Transverse colon (tissue), 4 donors: ENCODE data around the gene FZD4. TPM values are rescaled to one million over a fixed set of nuclear protein-coding genes. Genes with fewer than 3 reads are reported as not detected.

ENCODE experiments used
- DNase-seq: peaks from one replicate; pipeline ENCODE4 v3.0.0-alpha.2; 2019
- H3K27ac ChIP-seq, 4 donors: fragments of 200-600 bp; sonication (generic); 2 replicates each; pipeline ENCODE4 v1.5.1; 2016 to 2018; ENCODE audit warnings: inconsistent platforms in 4 of 4
- H3K27me3 ChIP-seq: fragments of 200-600 bp; sonication (generic); 2 replicates; pipeline ENCODE4 v1.5.1; 2017; ENCODE audit warnings: inconsistent platforms
- H3K36me3 ChIP-seq, 4 donors: fragments of 200-600 bp; sonication (generic); 2 replicates each; pipeline ENCODE4 v1.5.1; 2017 to 2019; ENCODE audit warnings: inconsistent platforms in 4 of 4
- H3K4me1 ChIP-seq, 4 donors: fragments of 200-600 bp; sonication (generic); 2 replicates each; pipeline ENCODE4 v1.5.1; 2017 to 2020; ENCODE audit warnings: inconsistent platforms in 4 of 4
- H3K4me3 ChIP-seq, 4 donors: fragments of 200-600 bp; sonication (generic); 1 replicate in 1 of 4; 2 replicates in 3 of 4; pipeline versions ENCODE4 v1.5.1 to v1.6.1; 2017 to 2019; ENCODE audit warnings: inconsistent platforms in 4 of 4
- H3K9me3 ChIP-seq, 2 donors: fragments of 200-600 bp; sonication (generic); 2 replicates each; pipeline ENCODE4 v1.5.1; 2017 to 2019; ENCODE audit warnings: inconsistent platforms in 2 of 2
- CTCF ChIP-seq, 5 experiments: fragments of 200-600 bp in 3 of 5; fragments of 450-650 bp in 2 of 5; sonication (generic) in 3 of 5; IDR thresholded peaks; 1 replicate in 2 of 5; 2 replicates in 3 of 5; pipeline ENCODE4 v1.5.1; 2016 to 2017; ENCODE audit warnings: antibody characterized with exemption in 5 of 5, inconsistent platforms in 3 of 5, mild to moderate bottlenecking in 2 of 5, moderate library complexity in 1 of 5
- EP300 ChIP-seq: sonication (generic); formaldehyde crosslinking; IDR thresholded peaks from one replicate; pipeline ENCODE4 v1.6.1; 2017; ENCODE audit warnings: antibody characterized with exemption, low read depth
- POLR2A ChIP-seq: fragments of 450-650 bp; IDR thresholded peaks from one replicate; pipeline ENCODE4 v1.6.1; 2016; ENCODE audit warnings: antibody characterized with exemption, mild to moderate bottlenecking, moderate library complexity
- POLR2AphosphoS5 ChIP-seq, 3 donors: sonication (generic); formaldehyde crosslinking; IDR thresholded peaks; one replicate each; pipeline ENCODE4 v1.6.1; 2016; ENCODE audit warnings: antibody characterized with exemption in 3 of 3
- WGBS, 2 donors: methylation state at CpG; one replicate each; pipeline ENCODE4 v1.1.5; 2018; ENCODE audit warnings: low coverage in 1 of 2; 5-methylcytosine and 5-hydroxymethylcytosine counted together
- in situ Hi-C, 4 donors: fragments of 200-750 bp; cut with MboI; loops; one replicate each; pipeline versions ENCODE4 v1.15.0 to v1.15.1; 2017; ENCODE audit warnings: low sequenced_read_pairs in 3 of 4, low pct_ligation_motif_present in 1 of 4, low pct_unique_long_range_greater_than_20kb in 1 of 4
- intact Hi-C: fragments of 100-400 bp; cut with DNase I; formaldehyde crosslinking; loops from one replicate; pipeline ENCODE4 v1.15.1; 2023; ENCODE audit warnings: low total_unique reads
- total RNA-seq, 4 donors: library from RNA; depleted of rRNA; stranded (reverse); fragments of >200 nt; gene quantifications; one replicate each; pipeline ENCODE4 v1.1.0, GENCODE V29; 2016

The FZD4 gene
- total RNA-seq, 4 donors from 2014 or later = 9.1 to 27.1 (median 18.1) TPM

DNA sequence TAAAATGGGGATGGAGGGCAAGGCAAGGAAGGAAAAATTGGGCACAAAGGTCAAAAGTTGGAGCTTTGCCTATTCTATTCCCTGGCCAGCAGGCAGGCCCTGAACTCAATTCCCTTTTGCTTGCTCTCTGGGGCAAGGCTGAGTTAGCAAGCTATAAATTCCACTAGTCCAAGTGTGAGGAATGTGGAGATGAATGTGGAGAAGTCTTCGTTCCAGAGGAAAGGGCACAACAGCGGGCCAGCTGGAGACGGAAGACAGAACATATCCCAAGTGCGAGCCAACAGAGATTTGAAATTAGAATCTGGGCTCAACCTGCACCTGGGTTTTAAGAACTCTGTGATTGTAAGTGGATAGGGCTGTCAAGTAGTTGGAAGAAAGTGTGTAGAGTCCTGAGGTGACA, 29.5 kb upstream of the FZD4 start:
- intact Hi-C loops (no loop called here), in situ Hi-C loops (no loop called here)
- Histone ChIP-seq H3K27ac (no peak overlapping the region), H3K4me1 (no peaks in the 10 kb centered on the region), H3K4me3 (no peak overlapping the region), H3K27me3 (no peaks in the 10 kb centered on the region), H3K36me3 (no peaks in the 10 kb centered on the region), H3K9me3 (no peaks in the 10 kb centered on the region)
- 74 to 94% methylated on average over 4 of the region's 4 CpGs for WGBS, 2 donors
- TF ChIP-seq CTCF (IDR thresholded peaks at IDR 0.05) = no peak
- no peak for TF ChIP-seq POLR2AphosphoS5 (IDR thresholded peaks at IDR 0.05)
- no peak for DNase-seq

DNA sequence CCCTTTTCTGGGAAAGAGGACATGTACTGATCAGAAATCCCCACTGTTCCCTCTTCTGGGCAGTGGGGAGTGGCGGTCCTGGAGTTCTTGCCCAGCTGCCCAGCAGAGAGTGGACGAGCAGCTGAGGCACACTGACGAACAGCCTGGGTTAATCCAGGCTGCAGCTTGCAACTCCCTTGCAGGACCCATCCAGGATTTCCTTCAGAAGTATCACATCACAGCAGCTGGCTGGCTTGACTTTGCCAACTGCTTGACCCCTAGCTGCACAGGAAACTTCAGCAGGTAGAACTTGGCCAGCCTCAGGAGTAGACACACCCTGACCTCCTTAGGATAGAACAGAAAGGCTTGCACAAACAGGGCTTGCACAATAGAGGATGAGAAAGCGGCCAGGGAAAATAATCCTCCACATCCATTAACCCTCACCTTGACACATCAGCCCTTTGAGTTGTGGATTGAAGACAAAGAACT, 27.9 kb upstream of the FZD4 start:
- no peak for DNase-seq
- in situ Hi-C loops (no loop called here), intact Hi-C loops (no loop called here)
- Histone ChIP-seq H3K27me3 (no peaks in the 10 kb centered on the region), H3K27ac (no peak overlapping the region), H3K9me3 (no peaks in the 10 kb centered on the region), H3K4me1 (no peaks in the 10 kb centered on the region), H3K4me3 (no peak overlapping the region), H3K36me3 (no peaks in the 10 kb centered on the region)
- TF ChIP-seq CTCF (IDR thresholded peaks at IDR 0.05) (no peak), POLR2A (no peak), EP300 (no peak), POLR2AphosphoS5 (IDR thresholded peaks at IDR 0.05) (no peak)
- 54 to 67% methylated on average over 1 to 4 of the region's 4 CpGs for WGBS, 2 donors

DNA sequence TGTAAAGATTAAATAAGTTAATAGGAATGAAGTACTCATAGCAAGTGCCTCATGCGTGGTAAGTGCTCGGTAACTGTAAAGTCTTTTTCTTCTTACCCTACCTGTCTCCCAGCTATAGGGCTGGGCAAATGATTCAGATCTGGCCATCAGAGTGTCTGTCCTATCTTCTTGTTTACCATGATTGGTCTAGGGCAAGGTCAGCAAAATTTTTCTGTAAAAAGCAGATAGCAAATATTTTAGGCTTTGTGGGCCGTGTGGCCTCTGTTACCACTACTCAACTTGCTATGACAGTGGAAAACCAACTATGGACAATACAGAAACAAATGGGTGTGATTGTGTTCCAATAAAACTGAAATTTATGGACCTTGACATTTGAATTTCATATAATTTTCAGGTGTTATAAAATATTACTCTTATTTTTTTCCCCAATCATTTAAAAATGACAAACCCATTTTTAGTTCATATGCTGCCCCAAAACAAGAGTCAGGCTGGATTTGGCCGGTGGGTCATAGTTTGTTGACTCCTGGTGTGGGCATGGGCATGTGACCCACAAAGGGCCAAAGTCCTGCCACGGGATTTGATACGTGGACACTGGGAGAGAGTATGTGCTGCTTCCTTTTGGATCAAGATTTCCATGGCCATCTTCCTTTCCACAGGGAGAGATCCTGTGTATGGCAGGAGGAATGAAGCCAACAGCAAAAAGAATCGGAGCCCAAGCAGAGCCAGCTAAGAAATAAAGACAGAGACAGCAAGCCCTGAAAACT, 26.8 kb upstream of the FZD4 start:
- no peaks in the 10 kb centered on the region for H3K9me3 ChIP-seq
- 86 to 88% methylated on average over 5 to 7 of the region's 7 CpGs for WGBS, 2 donors
- no peak overlapping the region for H3K4me3 ChIP-seq
- H3K27ac ChIP-seq = no peak overlapping the region
- TF ChIP-seq CTCF (IDR thresholded peaks at IDR 0.05) = no peak
- no peak for TF ChIP-seq POLR2A
- no peak for TF ChIP-seq EP300
- TF ChIP-seq POLR2AphosphoS5 (IDR thresholded peaks at IDR 0.05) = no peak
- H3K27me3 ChIP-seq = no peaks in the 10 kb centered on the region
- no peaks in the 10 kb centered on the region for H3K4me1 ChIP-seq
- H3K36me3 ChIP-seq = no peaks in the 10 kb centered on the region
- intact Hi-C loops = no loop called here
- DNase-seq = no peak
- in situ Hi-C loops = no loop called here

DNA sequence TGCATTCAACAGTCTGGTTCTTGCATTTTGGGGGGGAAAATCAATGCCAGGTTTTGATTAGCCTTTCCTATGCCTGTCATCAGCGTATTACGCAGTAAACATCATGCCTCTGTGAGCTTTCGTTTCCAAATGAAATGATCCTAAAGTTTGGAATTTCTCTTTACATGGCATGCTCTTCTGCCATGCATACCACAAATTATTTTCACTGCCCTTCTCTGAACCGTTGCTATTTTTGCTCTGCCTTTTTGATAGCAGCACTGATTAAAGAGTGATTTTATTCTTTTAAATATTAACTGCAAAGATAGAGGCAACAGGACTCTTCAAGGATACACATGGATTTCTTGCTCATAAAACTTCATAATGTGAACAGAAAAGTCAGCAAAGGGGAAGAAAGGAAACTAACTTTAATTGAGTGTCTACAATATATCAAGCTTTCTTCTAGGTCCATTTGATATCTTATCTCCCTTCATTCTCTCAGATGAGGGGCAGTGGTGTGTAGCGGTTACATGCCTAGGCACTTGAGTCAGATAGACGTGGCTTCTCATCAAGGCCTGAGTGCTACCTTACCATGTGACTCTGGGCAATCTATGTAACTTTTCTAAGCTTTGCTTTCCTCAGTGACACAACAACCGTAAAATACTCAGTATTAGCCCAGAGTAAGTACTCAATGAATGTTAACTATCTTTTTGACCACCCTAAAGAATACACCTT, 25.0 kb upstream of the FZD4 start:
- Histone ChIP-seq H3K27me3 (no peaks in the 10 kb centered on the region), H3K9me3 (no peaks in the 10 kb centered on the region), H3K36me3 (no peaks in the 10 kb centered on the region), H3K4me3 (no peak overlapping the region), H3K27ac (no peak overlapping the region), H3K4me1 (no peaks in the 10 kb centered on the region)
- DNase-seq = no peak
- intact Hi-C loops (no loop called here), in situ Hi-C loops (no loop called here)
- 66 to 75% methylated on average over 7 of the region's 7 CpGs for WGBS, 2 donors
- TF ChIP-seq POLR2AphosphoS5 (IDR thresholded peaks at IDR 0.05) (no peak), CTCF (IDR thresholded peaks at IDR 0.05) (no peak), POLR2A (no peak), EP300 (no peak)
